Caco-2 (cell line): Measurements from ENCODE around the gene TIMP3. TPM values are rescaled to one million over a fixed set of nuclear protein-coding genes. Genes with fewer than 3 reads are reported as not detected.

Source experiments
- BruUV-seq: library from RNA; stranded (reverse); fragments of 400-500 nt; replicated peaks from 2 replicates; lab custom pipeline; 2021; lab: Mats Ljungman, UMichigan
- CTCF ChIA-PET: fragments of 300-600 bp; sonication (Branson Sonifier 250); formaldehyde crosslinking; loops from one replicate; lab custom pipeline; 2022; ENCODE audit warnings: antibody characterized with exemption; lab: Charles Lee
- POLR2A ChIA-PET: fragments of 300-600 bp; sonication (Branson Sonifier 250); formaldehyde crosslinking; loops from one replicate; lab custom pipeline; 2022; ENCODE audit warnings: antibody characterized with exemption; lab: Charles Lee
- DNase-seq, 2 experiments: peaks; one replicate each; pipeline versions ENCODE4 v3.0.0 to v3.0.0-alpha.2; 2020 to 2022
- H3K27me3 ChIP-seq: replicated peaks from 2 replicates; pipeline ENCODE4 v1.6.0; 2011; ENCODE audit warnings: low read length; ENCODE audit not compliant: control insufficient read depth, insufficient read depth
- H3K36me3 ChIP-seq: 2 replicates; pipeline ENCODE4 v1.5.1; 2011; ENCODE audit warnings: low read length; ENCODE audit not compliant: control insufficient read depth, insufficient read depth
- H3K4me1 ChIP-seq: fragments of 250-450 bp; sonication (Bioruptor Pico); 2 replicates; pipeline ENCODE4 v1.5.1; 2020; ENCODE audit warnings: mild to moderate bottlenecking
- H3K4me3 ChIP-seq: 2 replicates; pipeline ENCODE4 v1.5.1; 2011; ENCODE audit warnings: low read depth, mild to moderate bottlenecking, control low read depth, low read length
- H3K9me3 ChIP-seq: fragments of 250-450 bp; sonication (Bioruptor Pico); 2 replicates; pipeline ENCODE4 v1.5.1; 2020; ENCODE audit warnings: mild to moderate bottlenecking, moderate library complexity
- H3K27ac Mint-ChIP-seq: one replicate; pipeline ENCODE4 v1.8.0; 2022; ENCODE audit warnings: mixed read lengths; ENCODE audit not compliant: unreplicated experiment
- H3K27me3 Mint-ChIP-seq: one replicate; pipeline ENCODE4 v1.8.0; 2022; ENCODE audit warnings: mixed read lengths; ENCODE audit not compliant: insufficient read depth, unreplicated experiment
- H3K36me3 Mint-ChIP-seq: one replicate; pipeline ENCODE4 v1.8.0; 2022; ENCODE audit warnings: mild to moderate bottlenecking, mixed read lengths; ENCODE audit not compliant: insufficient read depth, unreplicated experiment
- H3K4me1 Mint-ChIP-seq: one replicate; pipeline ENCODE4 v1.8.0; 2022; ENCODE audit warnings: low read depth, mixed read lengths; ENCODE audit not compliant: unreplicated experiment
- H3K4me3 Mint-ChIP-seq: one replicate; pipeline ENCODE4 v1.8.0; 2022; ENCODE audit warnings: mild to moderate bottlenecking, moderate library complexity, mixed read lengths; ENCODE audit not compliant: unreplicated experiment
- H3K9me3 Mint-ChIP-seq: one replicate; pipeline ENCODE4 v1.8.0; 2022; ENCODE audit warnings: mixed read lengths; ENCODE audit not compliant: unreplicated experiment
- intact Hi-C: fragments of 100-400 bp; cut with micrococcal nuclease; formaldehyde crosslinking; loops from one replicate; pipeline ENCODE4 v1.10.0; 2022; ENCODE audit not compliant: unreplicated experiment
- total RNA-seq: library from RNA; stranded (reverse); gene quantifications from 2 replicates; pipeline ENCODE4 v1.2.3, GENCODE V29; 2022
- TF ChIP-seq, protein P1 (sequence below), 2 experiments: fragments of 200-600 bp in 1 of 2; IDR thresholded peaks; 1 replicate in 1 of 2; 2 replicates in 1 of 2; pipeline versions ENCODE4 v1.5.1 to v1.8.0; 2011 to 2022; ENCODE audit warnings: antibody characterized with exemption in 1 of 2, control low read depth in 1 of 2, inconsistent platforms in 1 of 2, low read depth in 1 of 2, low read length in 1 of 2, mild to moderate bottlenecking in 1 of 2, moderate library complexity in 1 of 2; ENCODE audit not compliant: insufficient read depth in 1 of 2, severe bottlenecking in 1 of 2, unreplicated experiment in 1 of 2

TIMP3 gene
- total RNA-seq, 1 experiment from 2014 or later: 86.4 TPM

DNA sequence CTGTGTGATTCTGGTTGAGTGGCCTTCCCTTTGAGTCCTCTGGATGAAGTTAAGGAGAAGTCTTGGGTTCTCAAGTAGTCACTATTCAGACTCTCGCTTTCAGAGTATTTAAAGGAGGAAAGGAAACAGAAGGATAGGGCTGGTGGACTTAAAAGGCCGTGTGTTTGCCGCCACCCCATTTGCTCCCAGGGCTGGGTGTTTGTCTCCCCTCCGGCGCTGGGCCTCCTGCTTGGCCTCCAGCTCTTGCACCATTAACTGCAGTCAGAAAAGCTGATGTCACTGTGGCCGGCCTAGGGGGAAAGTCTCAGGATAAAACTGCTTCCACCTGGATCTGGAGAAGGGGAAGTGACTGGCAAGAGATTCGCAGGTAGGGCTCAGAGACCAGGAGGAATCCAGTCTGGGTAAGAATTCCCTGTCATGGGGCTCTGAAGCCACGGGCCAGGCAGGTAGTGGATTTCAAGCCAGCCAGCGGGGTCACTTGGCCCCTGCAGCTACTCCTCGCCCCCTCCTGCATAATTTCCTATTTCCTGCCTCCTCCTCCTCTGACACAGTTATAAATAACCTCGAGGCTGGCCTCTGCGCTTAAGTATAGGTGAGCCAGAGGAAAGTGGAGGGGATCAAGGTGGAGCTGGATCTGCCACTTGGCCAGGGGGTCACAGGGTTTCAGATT is 17.1 kb downstream of the TIMP3 start:
- Histone ChIP-seq H3K27me3 (no peaks in the 10 kb centered on the region), H3K4me1 (no peaks in the 10 kb centered on the region), H3K9me3 (no peaks in the 10 kb centered on the region), H3K4me3 (no peak overlapping the region), H3K36me3 (no peaks in the 10 kb centered on the region; the same call in none of the 2 replicates)
- no peak for DNase-seq
- ChIA-PET CTCF (no interaction called here), POLR2A (no interaction called here)
- no peaks in the 10 kb centered on the region for H3K27me3 Mint-ChIP-seq
- H3K36me3 Mint-ChIP-seq: peaks cover 55% of the 10 kb centered on the region
- H3K27ac Mint-ChIP-seq: no peak overlapping the region
- no TSS peak for BruUV-seq
- intact Hi-C loops: no loop called here
- no peak overlapping the region for H3K4me3 Mint-ChIP-seq
- TF ChIP-seq, protein P1, sequence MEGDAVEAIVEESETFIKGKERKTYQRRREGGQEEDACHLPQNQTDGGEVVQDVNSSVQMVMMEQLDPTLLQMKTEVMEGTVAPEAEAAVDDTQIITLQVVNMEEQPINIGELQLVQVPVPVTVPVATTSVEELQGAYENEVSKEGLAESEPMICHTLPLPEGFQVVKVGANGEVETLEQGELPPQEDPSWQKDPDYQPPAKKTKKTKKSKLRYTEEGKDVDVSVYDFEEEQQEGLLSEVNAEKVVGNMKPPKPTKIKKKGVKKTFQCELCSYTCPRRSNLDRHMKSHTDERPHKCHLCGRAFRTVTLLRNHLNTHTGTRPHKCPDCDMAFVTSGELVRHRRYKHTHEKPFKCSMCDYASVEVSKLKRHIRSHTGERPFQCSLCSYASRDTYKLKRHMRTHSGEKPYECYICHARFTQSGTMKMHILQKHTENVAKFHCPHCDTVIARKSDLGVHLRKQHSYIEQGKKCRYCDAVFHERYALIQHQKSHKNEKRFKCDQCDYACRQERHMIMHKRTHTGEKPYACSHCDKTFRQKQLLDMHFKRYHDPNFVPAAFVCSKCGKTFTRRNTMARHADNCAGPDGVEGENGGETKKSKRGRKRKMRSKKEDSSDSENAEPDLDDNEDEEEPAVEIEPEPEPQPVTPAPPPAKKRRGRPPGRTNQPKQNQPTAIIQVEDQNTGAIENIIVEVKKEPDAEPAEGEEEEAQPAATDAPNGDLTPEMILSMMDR (IDR thresholded peaks at IDR 0.05; ENCODE audit: insufficient read depth in 1 of 2, low read depth in 1 of 2, low read length in 1 of 2, severe bottlenecking in 1 of 2, unreplicated experiment in 1 of 2): no peak
- H3K4me1 Mint-ChIP-seq: peaks cover 13% of the 10 kb centered on the region
- H3K9me3 Mint-ChIP-seq: no peaks in the 10 kb centered on the region

DNA sequence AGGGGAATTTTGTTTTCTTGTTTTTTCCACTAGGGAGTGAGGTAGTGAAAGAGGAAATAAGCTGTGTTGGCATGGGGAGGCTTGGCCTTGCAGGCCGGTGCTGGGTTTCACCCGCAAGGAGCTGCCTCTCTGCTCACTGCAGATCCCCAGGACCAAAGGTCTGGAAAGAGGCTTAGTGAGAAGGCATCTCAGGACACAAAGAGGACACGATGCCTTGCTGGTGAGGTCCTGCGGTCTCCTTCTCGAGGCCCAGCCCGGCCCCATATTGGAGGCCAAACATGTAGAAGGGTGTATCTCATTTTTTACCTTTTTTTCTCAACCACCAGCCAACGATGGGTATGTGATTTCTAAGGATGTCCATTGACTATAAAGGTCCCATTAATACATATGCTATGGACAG is 17.6 kb downstream of the TIMP3 start:
- TF ChIP-seq, protein P1 (IDR thresholded peaks at IDR 0.05; ENCODE audit: insufficient read depth in 1 of 2, low read depth in 1 of 2, low read length in 1 of 2, severe bottlenecking in 1 of 2, unreplicated experiment in 1 of 2): no peak
- ChIA-PET CTCF (no interaction called here), POLR2A (no interaction called here)
- H3K4me3 Mint-ChIP-seq: no peak overlapping the region
- no peak for DNase-seq
- Histone ChIP-seq H3K4me3 (no peak overlapping the region), H3K4me1 (no peaks in the 10 kb centered on the region), H3K9me3 (no peaks in the 10 kb centered on the region), H3K27me3 (no peaks in the 10 kb centered on the region), H3K36me3 (no peaks in the 10 kb centered on the region; the same call in none of the 2 replicates)
- peaks cover 55% of the 10 kb centered on the region for H3K36me3 Mint-ChIP-seq
- intact Hi-C loops: no loop called here
- H3K4me1 Mint-ChIP-seq: peaks cover 7% of the 10 kb centered on the region
- H3K9me3 Mint-ChIP-seq: no peaks in the 10 kb centered on the region
- H3K27ac Mint-ChIP-seq: no peak overlapping the region
- no TSS peak for BruUV-seq
- H3K27me3 Mint-ChIP-seq: no peaks in the 10 kb centered on the region

DNA sequence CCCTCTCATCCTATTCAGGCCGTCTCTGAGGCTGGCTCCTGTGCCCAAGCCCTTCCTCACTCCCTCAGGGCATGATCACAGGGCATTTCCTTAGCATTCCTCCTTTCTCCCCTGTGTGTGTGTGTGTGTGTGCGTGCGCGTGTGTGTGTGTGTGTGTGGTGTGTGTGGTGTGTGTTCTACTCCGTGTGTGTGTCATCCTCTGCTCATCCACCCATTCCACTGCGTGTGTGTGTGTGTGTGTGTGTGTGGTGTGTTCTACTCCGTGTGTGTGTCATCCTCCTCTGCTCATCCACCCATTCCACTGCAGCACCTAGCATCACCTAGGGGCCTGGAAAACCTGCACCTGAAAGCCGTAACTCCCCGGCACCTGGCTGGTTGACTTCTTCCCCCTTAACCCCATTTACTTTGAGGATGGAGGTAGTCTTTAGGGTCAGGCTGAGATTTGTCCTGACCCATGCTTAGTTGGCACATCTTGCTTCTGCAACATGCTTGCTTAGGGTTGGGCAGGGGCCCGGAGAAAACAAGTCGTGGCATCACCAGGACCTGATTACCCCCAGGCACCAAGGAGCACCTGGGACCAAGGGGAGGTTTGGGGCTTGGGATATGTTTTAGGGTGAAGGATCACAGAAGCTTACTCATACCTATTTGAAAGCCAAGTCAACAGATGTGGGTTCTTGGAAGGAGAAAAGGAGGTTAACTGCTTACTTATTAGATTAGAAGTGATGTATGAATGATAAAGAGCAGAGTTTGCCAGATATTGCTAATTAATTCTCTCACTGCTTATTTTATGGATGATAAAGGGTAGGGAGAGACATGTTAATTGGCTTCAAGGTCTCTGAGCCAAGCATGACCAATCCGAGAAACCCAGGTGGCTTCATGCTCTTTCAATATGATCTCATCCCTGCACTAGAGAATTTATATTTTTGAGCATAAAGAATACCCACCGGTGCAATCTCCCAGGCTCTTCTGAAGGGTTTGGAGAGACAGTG is 18.9 kb downstream of the TIMP3 start:
- Mint-ChIP-seq H3K9me3 (no peaks in the 10 kb centered on the region), H3K27ac (no peak overlapping the region), H3K27me3 (no peaks in the 10 kb centered on the region), H3K4me3 (no peak overlapping the region), H3K4me1 (peaks cover 6% of the 10 kb centered on the region), H3K36me3 (peaks cover 53% of the 10 kb centered on the region)
- intact Hi-C loops: no loop called here
- BruUV-seq: no TSS peak
- no peak for DNase-seq
- no peak overlapping the region for H3K4me3 ChIP-seq
- H3K36me3 ChIP-seq: no peaks in the 10 kb centered on the region; the same call in none of the 2 replicates
- POLR2A ChIA-PET: no interaction called here
- CTCF ChIA-PET: no interaction called here
- H3K4me1 ChIP-seq: no peaks in the 10 kb centered on the region
- TF ChIP-seq, protein P1 (IDR thresholded peaks at IDR 0.05; ENCODE audit: insufficient read depth in 1 of 2, low read depth in 1 of 2, low read length in 1 of 2, severe bottlenecking in 1 of 2, unreplicated experiment in 1 of 2): no peak
- H3K9me3 ChIP-seq: no peaks in the 10 kb centered on the region
- H3K27me3 ChIP-seq: no peaks in the 10 kb centered on the region
